Measurements from ENCODE around the gene CNTN4.

CNTN4 gene

GRCh38 chr3:2261747-2262146, 163.1 kb downstream of the CNTN4 start:
- in situ Hi-C loops (cut with MboI; ENCODE audit: low sequenced_read_pairs), result no loop called here

GRCh38 chr3:2262204-2262603, 163.5 kb downstream of the CNTN4 start:
- in situ Hi-C loops (cut with MboI; ENCODE audit: low sequenced_read_pairs), result no loop called here

- in situ Hi-C loops (cut with MboI; ENCODE audit: low sequenced_read_pairs), result no loop called here
Measured at GRCh38 chr3:2266606-2267005, 167.9 kb downstream of the CNTN4 start.

GRCh38 chr3:2268779-2269178, 170.1 kb downstream of the CNTN4 start:
- in situ Hi-C loops (cut with MboI; ENCODE audit: low sequenced_read_pairs), result no loop called here

GRCh38 chr3:2274526-2274925, 175.9 kb downstream of the CNTN4 start:
- in situ Hi-C loops (cut with MboI; ENCODE audit: low sequenced_read_pairs), result no loop called here

GRCh38 chr3:2283818-2284217, 185.2 kb downstream of the CNTN4 start:
- in situ Hi-C loops (cut with MboI; ENCODE audit: low sequenced_read_pairs), result no loop called here

- in situ Hi-C loops (cut with MboI; ENCODE audit: low sequenced_read_pairs), result no loop called here
Measured at GRCh38 chr3:2300938-2301337, 202.3 kb downstream of the CNTN4 start.

- in situ Hi-C loops (cut with MboI; ENCODE audit: low sequenced_read_pairs), result no loop called here
Measured at GRCh38 chr3:2301361-2301760, 202.7 kb downstream of the CNTN4 start.

GRCh38 chr3:2303566-2303965, 204.9 kb downstream of the CNTN4 start:
- in situ Hi-C loops (cut with MboI; ENCODE audit: low sequenced_read_pairs), result no loop called here

GRCh38 chr3:2311022-2311421, 212.4 kb downstream of the CNTN4 start:
- in situ Hi-C loops (cut with MboI; ENCODE audit: low sequenced_read_pairs), result no loop called here

- in situ Hi-C loops (cut with MboI; ENCODE audit: low sequenced_read_pairs), result no loop called here
Measured at GRCh38 chr3:2317521-2317920, 218.9 kb downstream of the CNTN4 start.

GRCh38 chr3:2334921-2335320, 236.3 kb downstream of the CNTN4 start:
- in situ Hi-C loops (cut with MboI; ENCODE audit: low sequenced_read_pairs), result no loop called here

GRCh38 chr3:2343031-2343682, 244.5 kb downstream of the CNTN4 start:
- in situ Hi-C loops (cut with MboI; ENCODE audit: low sequenced_read_pairs), result no loop called here

GRCh38 chr3:2352134-2352762, 253.6 kb downstream of the CNTN4 start:
- in situ Hi-C loops (cut with MboI; ENCODE audit: low sequenced_read_pairs), result no loop called here

- in situ Hi-C loops (cut with MboI; ENCODE audit: low sequenced_read_pairs), result no loop called here
Measured at GRCh38 chr3:2354702-2355101, 256.0 kb downstream of the CNTN4 start.

- in situ Hi-C loops (cut with MboI; ENCODE audit: low sequenced_read_pairs), result no loop called here
Measured at GRCh38 chr3:2356298-2356950, 257.8 kb downstream of the CNTN4 start.

GRCh38 chr3:2360815-2361214, 262.1 kb downstream of the CNTN4 start:
- in situ Hi-C loops (cut with MboI; ENCODE audit: low sequenced_read_pairs), result no loop called here

GRCh38 chr3:2362122-2362521, 263.5 kb downstream of the CNTN4 start:
- in situ Hi-C loops (cut with MboI; ENCODE audit: low sequenced_read_pairs), result no loop called here

- in situ Hi-C loops (cut with MboI; ENCODE audit: low sequenced_read_pairs), result no loop called here
Measured at GRCh38 chr3:2363854-2364253, 265.2 kb downstream of the CNTN4 start.

- in situ Hi-C loops (cut with MboI; ENCODE audit: low sequenced_read_pairs), result no loop called here
Measured at GRCh38 chr3:2370317-2370716, 271.7 kb downstream of the CNTN4 start.

- in situ Hi-C loops (cut with MboI; ENCODE audit: low sequenced_read_pairs), result no loop called here
Measured at GRCh38 chr3:2372306-2372705, 273.6 kb downstream of the CNTN4 start.

- in situ Hi-C loops (cut with MboI; ENCODE audit: low sequenced_read_pairs), result no loop called here
Measured at GRCh38 chr3:2375376-2375775, 276.7 kb downstream of the CNTN4 start.
